Measurements from ENCODE around the gene SH3BGRL2.

The SH3BGRL2 gene

DNA sequence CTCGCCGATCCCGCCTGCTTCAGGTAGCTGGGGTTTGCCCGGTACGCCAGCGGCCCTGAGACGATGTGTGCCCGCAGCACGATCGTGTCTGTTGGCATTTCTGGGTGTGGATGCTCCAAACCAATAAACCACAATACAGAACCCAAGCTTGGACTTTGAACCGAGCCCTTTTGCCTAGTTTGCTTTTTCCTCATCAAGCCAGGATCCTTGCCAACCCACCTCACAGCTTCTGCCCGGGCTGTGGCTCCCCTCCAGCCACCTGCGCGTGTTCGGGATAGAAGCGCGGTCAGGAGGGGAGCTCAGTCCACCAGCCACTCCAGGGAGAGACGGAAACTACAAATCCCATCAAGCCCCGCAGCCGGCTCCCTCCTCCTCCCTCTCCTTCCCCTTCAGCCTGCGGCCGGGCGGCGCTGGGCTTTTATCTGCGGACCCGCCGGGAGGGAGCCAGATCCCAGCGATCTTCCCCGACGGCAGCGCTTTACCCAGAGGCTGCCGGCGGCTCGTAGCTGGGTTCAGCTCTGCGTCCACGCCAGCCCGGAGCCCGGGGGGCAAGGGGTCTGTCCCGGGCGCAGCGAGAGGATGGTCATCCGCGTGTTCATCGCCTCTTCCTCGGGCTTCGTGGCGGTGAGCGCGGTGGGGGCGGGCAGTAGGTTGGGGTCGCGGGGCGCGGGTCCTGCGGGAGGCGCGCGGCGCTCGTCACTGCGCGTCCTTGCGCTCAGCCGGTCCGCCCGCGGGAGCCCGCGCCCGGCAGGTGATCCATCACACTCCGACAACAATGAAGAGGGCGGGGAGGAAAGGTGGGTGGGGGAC lies at the start of gene SH3BGRL2:
TSS of gene SH3BGRL2 (plus strand) at position 447 of the 810 bp plus-strand sequence. CDS start at position 580, 133 bp downstream.
- peak; percentile 22 to 38 for DNase-seq

DNA sequence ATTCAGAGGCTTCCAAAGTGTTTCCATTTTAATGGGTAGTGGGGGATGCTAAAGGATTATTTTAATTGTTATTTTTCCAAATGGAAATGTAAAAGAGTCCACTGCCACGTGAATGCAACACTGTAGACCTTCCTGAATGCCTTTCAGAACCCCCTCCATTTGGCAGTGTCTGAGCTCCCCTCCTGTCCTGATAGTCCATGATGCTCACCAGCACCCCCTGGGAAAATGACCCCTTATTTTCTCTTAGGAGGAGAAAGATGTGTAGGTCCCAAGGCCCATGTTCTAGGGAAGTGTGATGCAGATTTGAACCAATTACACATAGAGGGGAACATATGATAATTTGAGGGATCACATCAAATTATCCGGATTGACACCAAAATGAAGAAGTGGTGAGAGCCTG lies 46.8 kb upstream of the SH3BGRL2 start:
- DNase-seq: no peak

DNA sequence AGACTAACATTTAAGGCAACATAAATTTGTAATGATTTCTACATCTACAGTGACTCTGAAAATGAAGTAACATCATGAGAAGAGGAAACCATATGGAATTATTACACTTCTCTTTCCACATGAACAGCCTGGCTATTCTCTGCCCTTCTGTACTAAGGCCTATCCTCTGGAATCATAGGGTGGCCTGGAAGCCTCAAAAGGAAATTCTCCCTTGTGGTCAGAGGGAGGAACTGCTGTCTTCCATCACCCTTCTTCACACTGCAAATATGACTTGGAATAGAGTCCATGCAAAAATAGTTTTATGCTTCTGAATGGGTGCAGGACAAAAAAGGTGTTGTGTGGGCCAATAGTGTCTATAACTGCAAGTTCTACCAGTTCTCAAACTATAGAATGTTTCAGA lies 44.6 kb upstream of the SH3BGRL2 start:
- peak; percentile 2 for DNase-seq

DNA sequence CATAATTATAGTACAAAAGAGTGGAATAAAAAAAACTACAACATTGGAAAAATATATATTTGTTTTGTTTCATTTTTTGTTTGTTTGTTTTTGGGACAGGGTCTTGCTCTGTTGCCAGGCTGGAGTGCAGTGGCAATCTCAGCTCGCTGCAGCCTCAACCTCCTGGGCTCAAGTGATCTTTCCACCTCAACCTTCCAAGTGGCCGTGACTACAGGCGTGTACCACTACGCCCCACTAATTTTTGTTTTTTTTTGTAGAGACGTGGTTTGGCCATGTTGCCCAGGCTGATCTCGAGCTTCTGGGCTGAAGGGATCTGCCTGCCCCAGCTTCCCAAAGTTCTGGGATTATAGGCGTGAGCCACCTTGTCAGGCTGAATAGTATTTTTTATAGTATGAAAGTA lies 41.4 kb upstream of the SH3BGRL2 start:
- no peak for DNase-seq

DNA sequence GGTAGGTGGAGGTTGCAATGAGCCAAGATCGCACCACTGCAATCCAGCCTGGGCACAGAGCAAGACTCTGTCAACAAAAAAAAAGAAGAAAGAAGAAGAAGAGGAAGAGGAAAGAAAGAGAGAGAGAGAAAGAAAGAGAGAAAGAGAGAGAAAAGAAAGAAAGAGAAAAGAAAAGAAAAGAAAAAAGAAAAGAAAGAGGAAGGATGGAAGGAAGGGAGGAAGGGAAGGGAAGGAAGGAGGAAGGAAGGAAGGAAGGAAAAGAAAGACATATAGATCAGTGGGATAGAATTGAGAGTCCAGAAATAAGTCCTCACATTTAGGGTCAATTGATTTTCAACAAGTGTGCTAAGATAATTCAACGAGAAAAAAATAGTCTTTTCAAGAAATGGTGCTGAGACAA lies 34.0 kb upstream of the SH3BGRL2 start:
- DNase-seq: no peak

DNA sequence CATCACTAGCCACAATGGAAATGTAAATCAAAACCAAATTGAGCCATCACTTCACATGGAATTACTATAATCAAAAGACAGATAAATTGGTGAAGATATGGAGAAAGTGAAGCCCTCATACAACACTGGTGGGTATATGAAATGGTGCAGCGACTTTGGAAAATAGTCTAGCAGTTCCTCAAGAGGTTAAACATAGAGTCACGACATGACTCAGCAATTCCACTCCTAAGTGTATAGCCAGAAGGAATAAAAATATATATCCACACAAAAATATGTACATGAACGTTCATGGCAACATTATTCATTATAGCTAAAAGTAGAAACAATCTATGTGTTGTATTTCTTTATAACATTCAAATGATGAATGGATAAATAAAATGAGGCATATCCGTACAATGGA lies 33.1 kb upstream of the SH3BGRL2 start:
- no peak for DNase-seq

DNA sequence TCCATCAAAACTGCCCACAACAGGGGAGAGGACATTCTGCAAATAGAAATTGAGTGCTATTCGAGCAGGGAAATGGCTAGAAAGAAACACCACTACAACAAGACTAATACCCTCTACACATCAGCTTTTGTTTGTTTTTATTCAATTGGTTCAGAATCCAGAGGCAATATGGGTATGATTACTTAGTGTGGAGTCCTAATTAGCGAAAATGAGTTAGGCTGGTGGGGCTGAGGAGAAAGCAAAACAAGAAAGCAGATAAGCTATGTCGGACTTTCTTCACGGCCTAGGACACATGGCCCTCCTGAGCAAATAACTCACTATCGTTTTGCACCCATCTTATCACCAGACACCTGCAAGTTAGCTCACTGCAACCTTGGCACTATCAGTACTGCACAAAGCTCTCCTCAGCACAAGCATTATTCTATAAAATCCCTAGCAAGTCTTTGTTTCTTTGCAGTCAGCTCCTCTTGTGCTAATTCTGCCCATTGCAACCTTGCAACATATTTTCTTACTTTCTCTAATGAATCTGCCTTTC lies 31.3 kb upstream of the SH3BGRL2 start:
- DNase-seq: no peak

DNA sequence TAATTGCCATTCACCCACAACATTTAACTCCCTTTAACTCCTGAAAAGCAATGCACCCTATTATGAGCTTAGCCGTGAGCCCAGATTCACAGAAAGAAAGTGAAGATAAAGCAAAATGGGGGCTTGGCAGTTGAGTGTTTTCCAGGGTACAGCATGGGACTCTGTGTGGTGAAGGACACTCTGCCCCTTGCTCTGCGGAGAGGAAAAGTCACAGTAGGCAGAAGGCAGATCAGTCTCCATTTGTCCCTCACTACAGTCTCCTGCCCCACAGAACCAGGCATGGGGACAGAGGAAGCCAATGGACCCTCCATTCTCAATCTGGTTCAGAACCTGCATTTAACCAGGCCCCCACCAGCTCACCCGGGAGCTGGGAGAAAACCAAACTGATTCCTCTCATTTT lies 30.8 kb upstream of the SH3BGRL2 start:
- no peak for DNase-seq

DNA sequence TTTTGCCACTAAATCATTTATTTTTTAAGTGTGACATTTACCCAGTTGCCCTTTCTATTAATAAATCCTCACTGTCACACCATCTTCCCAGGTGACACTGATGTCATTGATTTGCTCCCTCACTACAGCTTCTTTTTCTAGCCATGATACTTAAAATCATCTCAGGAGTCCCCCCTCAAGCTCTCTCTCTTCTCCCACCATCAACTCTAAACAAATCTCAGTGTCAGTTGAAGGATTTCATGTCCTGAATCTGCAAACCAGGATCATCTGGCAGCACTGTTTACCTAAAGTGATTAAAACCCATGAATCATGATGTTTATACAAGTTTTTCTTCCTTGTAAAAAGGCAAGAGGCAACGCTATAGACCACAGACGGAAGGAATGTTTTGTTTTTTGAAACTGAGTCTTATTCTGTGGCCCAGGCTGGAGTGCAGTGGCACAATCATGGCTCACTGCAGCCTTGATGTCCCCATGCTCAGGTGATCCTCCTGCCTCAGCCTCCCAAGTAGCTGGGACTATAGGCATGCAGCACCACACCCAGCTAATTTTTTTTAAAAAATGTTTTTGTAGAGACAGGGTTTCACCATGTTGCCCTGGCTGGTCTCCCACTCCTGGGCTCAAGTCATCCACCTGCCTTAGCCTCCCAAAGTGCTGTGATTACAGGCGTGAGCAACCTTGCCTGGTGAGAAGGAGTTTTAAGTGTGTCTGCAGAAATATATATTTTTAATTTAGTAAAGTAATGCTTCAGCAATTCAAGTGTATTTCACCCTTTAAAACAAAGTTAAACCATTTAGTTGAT lies 30.1 kb upstream of the SH3BGRL2 start:
- DNase-seq: no peak

DNA sequence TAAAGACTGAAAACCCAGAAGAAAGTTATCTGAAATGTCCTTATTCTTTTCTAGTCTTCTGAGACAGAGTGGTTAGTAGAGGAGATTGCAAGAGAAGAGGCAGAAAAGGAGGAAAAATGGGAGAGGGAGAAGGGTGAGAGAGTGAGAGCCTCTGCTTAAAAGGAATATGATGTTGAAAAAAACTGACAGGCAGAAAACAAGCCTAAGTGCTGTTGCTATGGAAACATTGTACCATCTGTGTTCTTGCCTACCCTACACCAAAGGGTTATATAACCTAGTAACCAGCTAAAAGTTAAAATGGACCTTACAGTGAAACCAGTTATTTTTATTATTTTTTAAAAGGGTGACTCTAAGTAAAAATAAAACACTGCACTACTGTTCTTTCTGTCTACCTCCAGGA lies 28.3 kb upstream of the SH3BGRL2 start:
- no peak for DNase-seq

DNA sequence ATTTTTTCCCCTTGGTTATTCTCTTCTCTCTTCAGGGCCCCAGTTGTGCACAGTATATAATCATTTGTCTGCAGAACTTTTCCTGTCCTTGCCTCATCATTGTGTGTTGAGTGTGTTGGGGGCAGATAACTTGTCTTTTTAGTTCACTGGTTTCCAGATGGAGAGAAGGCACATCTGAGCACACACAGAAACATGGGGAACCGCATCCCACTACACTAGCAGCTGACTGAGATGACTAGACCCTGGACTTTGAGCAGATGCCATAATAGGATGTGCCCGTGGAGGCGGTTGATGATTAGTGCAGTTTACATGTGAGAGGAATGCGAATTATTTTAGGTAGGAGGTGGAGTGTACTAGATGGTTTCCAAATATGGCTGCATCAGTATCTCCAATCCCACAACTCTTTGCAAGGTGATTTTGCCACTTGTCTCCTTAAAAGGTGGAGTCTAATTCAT lies 26.5 kb upstream of the SH3BGRL2 start:
- DNase-seq: no peak

DNA sequence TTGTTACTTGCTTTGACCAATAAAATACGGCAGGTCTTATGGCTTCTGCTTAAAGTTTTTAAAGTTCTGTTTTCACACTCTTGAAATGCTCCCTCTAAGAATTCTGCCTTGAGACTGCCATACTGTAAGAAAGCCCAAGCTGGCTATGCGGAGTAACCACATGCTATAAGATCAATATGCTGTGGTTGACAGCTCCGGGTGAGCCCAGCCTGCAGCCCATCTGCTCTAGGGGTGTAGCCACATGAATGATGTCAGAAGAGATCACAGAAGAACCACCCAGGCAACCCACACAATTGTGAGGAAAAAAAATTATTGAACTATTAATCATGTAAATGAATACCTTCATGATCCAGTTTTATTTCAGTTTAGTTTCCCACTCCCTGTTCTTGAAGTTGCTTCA lies 26.1 kb upstream of the SH3BGRL2 start:
- DNase-seq: no peak

DNA sequence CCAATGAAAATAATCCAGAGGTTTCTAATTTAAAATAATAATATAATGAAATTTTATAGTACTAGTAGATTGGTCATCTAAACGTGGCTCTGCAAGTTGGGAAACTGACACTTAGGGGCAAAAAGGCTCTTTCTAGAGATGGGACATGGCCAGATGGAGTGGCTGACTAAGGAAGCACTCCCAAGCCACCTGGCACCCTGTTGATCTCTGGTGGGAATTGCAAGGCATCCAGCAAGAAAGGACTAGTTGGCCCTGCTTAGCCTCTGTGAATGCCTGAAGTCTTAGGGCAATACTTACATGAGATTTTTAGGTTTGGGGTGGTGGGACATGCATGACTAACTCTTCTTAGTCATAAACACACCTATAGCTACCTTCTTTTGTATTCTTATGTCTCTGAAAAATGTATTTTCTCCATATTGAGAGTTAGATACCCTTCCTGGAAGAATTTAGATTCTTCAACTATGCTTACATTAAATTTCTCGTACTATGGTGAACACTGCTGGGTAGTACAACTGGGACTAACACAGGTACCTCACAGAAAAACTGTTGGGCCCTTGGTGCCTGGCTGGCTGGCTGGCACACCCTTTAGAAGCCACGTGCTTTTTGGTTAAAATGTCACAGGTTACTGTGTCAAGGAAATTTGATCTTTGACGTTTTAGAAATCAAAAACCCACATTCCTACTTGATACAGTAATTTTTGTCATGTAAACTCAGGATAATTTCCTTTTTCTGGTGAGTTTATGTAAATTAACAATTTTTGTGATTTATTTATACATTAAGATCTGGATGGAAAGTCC lies 25.0 kb upstream of the SH3BGRL2 start:
- no peak for DNase-seq

DNA sequence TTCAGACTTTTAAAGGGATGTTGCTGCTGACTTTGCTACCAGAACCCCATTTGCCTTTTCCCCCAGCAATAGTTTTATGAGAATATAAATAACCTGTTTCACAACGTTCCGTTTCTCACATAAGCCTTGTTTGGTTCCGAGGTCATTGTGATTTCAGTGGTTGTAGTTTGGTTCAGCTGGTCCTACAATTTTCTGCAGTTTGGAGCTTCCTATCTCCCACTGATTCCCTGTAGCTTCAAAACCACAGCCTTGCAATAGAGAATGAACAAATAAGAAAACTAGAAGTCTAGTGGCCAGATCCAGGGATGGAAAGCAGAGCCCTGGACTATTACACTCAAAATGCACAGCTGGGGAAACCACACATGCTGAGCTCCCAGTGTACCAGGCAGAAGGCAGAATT lies 24.1 kb upstream of the SH3BGRL2 start:
- no peak for DNase-seq

DNA sequence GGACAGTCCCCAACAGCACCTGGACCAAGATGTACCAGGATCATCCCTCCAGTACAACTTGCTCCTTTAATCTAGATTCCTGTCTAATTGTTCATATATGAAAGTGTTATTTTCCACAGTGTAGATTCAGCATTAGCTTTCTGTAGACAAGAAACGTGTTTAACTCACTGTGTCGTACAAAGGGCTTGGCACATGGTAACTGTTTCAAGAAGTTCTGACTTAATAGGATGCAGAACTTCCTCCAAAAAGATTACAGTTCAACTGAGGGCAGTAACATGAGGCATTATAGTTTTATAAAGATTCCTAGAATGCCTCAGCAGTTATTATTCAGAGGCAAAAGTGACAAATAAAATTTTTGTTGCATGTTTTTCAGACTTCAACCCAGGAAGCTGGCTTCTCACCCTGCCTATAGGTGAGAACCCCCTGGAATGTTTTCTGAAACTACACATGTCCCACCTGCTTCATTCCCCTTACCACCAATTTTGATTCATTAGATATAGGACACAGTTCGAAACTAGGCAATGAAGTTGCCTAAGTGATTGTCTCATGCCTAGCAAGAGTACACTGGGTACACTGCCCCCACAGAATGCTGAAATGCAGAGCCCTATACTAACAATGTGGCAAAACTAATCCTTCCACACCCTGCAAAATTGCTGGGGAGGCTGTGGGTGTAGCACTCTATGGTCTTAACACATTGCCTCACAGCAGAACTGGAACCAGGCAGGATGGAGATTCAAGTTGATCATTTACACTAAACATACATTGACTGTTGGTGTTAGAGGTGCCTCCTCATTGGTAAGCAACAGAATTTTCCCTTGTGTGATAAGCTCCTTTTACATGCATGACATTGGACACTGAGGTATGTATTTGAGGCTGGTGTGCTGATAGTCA lies 22.6 kb upstream of the SH3BGRL2 start:
- no peak for DNase-seq

DNA sequence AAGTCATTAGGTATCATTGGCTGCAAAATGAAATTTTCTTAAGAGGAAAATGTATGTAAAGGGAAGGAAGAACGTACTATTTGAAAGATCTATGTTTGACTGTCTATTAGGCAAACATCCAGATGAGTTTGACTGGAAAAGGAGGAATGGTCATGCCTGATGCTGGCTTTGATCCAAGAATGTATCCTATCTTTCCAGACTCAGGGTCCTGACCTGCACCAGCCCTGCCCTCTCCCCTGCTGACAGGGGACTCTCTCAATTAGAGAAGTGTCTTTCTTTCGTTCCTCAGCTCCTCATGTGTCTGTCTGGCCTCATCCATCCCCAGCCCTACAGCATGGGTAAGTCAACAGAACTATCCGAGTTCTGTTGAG lies 21.9 kb upstream of the SH3BGRL2 start:
- no peak for DNase-seq

DNA sequence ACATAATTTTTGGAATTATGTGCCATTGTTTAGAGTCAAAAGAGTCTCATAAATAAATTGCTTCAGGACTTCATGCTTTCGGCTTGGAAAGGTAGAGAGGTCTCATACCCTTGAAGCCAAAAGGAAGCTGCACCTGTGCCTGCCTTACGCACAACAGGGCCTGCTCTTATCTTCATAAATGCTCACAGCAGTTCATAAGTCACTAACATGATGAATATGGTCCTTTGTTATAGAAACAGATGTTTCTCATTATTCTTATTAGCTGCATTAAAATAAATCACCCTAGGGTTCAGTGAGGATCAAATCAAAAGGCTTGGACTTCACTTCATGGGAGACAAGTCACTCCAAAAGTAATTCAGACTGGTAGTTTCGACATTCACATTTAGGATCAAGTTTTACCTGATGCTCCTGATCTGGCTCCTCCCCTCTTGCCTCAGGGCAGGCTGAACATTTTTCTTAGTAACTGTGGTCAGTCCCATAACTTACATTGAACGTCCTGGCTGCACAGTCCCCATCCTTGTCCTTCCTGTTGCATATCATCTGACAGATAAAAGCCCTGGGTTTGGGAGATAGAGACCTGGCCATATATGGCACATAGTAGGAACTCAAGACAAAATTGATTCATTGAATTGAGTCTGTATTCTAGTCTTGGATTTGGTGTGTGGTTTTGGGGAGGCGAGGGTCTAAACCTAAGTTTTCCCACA lies 20.7 kb upstream of the SH3BGRL2 start:
- DNase-seq: no peak

DNA sequence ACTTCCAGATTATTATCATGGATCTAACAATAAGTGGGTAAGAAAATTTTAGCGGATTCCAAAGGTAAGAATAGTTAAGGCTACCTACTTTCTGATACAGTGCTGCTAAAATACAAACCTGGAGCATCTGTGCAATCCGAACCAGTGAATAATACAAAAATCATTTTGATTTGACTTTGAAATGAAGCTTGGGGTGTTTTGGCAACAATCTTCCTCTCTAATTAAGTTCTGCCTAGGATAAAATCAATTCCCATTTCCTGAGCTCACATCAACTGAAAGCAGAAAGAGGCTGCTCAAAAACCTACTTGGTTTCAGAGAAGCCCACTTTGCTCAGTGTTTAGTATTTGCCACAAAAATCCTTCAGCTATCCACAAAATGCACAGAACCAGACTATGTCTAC lies 18.7 kb upstream of the SH3BGRL2 start:
- no peak for DNase-seq

DNA sequence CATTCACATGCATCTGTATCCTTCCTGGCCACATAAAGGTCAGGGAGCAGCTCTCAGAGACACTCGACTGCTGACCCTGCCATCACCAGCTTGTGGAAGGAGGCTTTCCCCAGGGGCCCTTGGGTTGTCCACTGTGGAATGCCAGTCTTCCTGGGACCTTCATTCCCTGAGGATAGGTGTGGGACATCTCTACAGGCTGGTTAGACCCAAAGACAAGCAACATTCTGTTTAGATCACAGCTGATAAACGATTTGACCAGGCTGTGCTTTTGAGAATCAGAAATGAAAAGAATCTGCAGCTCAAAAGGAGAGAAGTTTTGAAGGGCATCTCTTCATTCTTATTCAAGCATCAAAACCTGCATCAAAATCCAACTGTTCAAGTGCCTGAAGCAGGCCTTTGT lies 18.2 kb upstream of the SH3BGRL2 start:
- no peak for DNase-seq

DNA sequence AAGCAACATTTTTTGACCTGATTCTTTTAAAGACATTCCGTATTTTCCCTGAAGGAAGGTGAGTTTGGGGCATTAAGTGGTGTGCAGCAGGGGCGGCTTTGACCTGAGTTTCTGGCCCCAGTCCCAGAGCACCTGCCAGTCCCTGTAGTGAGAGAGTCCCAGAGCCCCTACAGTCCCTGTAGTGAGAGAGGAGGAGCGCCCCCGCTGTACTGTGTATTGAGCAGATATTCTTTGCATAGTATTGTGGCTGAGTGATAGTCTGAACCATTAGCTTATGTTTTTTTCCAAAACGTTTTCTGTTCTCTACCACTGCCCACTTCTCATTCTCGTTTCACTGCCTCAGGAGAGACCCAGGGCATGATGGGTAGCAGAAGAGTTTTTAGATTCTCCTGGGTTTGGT lies 17.2 kb upstream of the SH3BGRL2 start:
- no peak for DNase-seq

All from inflammatory macrophage treated with lipopolysaccharide for 1 hour (primary cell).